Vagina (tissue), 2 donors: ENCODE measurements around the gene LGI1.

Source experiments
- POLR2A ChIP-seq, 2 donors: fragments of 450-650 bp; IDR thresholded peaks; one replicate each; pipeline ENCODE4 v1.6.1; 2017; ENCODE audit warnings: antibody characterized with exemption in 2 of 2, mild to moderate bottlenecking in 2 of 2, moderate library complexity in 2 of 2
- TF ChIP-seq, protein P1 (sequence below), 3 experiments: fragments of 450-650 bp in 2 of 3; fragments of 200-600 bp in 1 of 3; sonication (generic) in 1 of 3; IDR thresholded peaks; one replicate each; pipeline ENCODE4 v1.5.1; 2017 to 2019; ENCODE audit warnings: antibody characterized with exemption in 3 of 3, mild to moderate bottlenecking in 2 of 3, moderate library complexity in 2 of 3

DNA sequence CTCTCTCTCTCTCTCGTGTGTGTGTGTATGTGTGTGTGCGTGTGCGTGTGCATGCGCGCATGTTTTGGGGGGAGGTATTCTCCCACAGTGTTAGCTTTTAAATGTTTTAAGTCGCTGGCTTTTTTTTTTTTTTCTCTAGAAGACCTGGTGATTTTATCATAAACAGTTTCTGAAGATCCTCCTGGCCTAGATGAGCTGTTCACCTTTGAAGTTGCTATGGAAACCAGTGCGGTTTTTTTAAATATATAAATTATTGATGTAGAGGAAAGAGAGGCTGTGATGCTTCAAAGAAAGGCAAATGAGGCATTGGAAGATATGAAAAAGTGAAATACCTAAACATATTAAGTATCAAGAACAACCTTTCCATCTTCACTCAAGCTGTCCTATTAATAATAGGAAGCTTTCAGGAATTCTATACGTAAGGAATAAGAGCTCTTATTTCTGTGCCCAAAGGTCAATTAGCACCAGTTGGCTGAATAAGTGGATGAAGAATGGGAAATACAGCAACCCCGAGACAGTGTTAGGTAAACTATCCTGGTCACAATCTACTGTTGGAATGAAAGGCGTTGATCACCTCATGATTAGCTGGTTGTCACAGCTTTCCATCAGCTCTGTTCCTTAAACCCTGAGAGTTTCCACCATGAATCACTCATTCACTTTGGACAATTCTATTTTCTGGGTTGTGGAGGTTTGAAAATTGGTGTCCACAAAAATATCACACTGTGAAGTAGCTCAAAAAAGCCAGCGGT lies 69.5 kb downstream of the LGI1 start:
- TF ChIP-seq POLR2A (IDR thresholded peaks at IDR 0.05): no peak
- TF ChIP-seq, protein P1, sequence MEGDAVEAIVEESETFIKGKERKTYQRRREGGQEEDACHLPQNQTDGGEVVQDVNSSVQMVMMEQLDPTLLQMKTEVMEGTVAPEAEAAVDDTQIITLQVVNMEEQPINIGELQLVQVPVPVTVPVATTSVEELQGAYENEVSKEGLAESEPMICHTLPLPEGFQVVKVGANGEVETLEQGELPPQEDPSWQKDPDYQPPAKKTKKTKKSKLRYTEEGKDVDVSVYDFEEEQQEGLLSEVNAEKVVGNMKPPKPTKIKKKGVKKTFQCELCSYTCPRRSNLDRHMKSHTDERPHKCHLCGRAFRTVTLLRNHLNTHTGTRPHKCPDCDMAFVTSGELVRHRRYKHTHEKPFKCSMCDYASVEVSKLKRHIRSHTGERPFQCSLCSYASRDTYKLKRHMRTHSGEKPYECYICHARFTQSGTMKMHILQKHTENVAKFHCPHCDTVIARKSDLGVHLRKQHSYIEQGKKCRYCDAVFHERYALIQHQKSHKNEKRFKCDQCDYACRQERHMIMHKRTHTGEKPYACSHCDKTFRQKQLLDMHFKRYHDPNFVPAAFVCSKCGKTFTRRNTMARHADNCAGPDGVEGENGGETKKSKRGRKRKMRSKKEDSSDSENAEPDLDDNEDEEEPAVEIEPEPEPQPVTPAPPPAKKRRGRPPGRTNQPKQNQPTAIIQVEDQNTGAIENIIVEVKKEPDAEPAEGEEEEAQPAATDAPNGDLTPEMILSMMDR (IDR thresholded peaks at IDR 0.05): no peak
